ENCODE data around the gene ANAPC16. TPM values are rescaled to one million over a fixed set of nuclear protein-coding genes. Genes with fewer than 3 reads are reported as not detected.

The ANAPC16 gene
- total and polyA plus RNA-seq, 2 of the 4 experiments (the other 2 are of a cell fraction): 25.2 to 26.3 TPM

GRCh38 chr10:72265990-72266865, 50.4 kb downstream of the ANAPC16 start:
- POLR2A ChIA-PET (ENCODE audit: unreplicated experiment): no interaction called here
- H3K18ac ChIP-seq (ENCODE audit: low read depth, low read length): no peak overlapping the region
- H3K4ac ChIP-seq (ENCODE audit: low read depth, low read length): peak overlapping the region; percentile 47; the same call in 1 of the 2 replicates
- no peak overlapping the region for H4K8ac ChIP-seq (ENCODE audit: low read depth in 2 of 2, low read length in 2 of 2)
- intact Hi-C loops (cut with micrococcal nuclease) (no loop called here), dilution Hi-C loops (cut with HindIII; ENCODE audit: low sequenced_read_pairs, unreplicated experiment) (no loop called here), in situ Hi-C loops (cut with MboI; ENCODE audit: low sequenced_read_pairs) (no loop called here)
- H3K36me3 ChIP-seq (ENCODE audit: control insufficient read depth, insufficient read depth, low read length): no peaks in the 10 kb centered on the region
- no peaks in the 10 kb centered on the region for H3K9me3 ChIP-seq (ENCODE audit: control insufficient read depth, insufficient read depth, low read length)
- no peak overlapping the region for H2BK15ac ChIP-seq (ENCODE audit: low read depth, low read length)
- H2BK5ac ChIP-seq (ENCODE audit: low read depth, low read length, poor library complexity, severe bottlenecking): no peak overlapping the region
- peak overlapping the region; percentile 41; the same call in 1 of the 2 replicates for H2BK120ac ChIP-seq (ENCODE audit: low read depth, low read length)
- no peak overlapping the region for H3K14ac ChIP-seq (replicated peaks; ENCODE audit: low read depth, low read length)
- 97% methylated on average over 4 of the region's 11 CpGs; no CpG with 5 or more reads in 1 of the 2 experiments for WGBS, 2 experiments (ENCODE audit: extremely low coverage in 2 of 2, insufficient read length in 1 of 2)
- no peaks in the 10 kb centered on the region for H4K20me1 ChIP-seq (ENCODE audit: insufficient read depth, low read length)
- H3K9me1 ChIP-seq (ENCODE audit: insufficient read depth, low read length): peaks cover 16% of the 10 kb centered on the region
- BruUV-seq (replicated peaks): no TSS peak
- DNase-seq (no peak), ATAC-seq (ENCODE audit: low read depth) (no peak)
- peak overlapping the region; percentile 60; the same call in 1 of the 2 replicates for H4K91ac ChIP-seq (ENCODE audit: insufficient read depth, low read depth, low read length)
- peak overlapping the region; percentile 70; the same call in 1 of the 2 replicates for H2AK5ac ChIP-seq (ENCODE audit: low read depth, low read length)
- H3K27ac ChIP-seq (ENCODE audit: insufficient read depth, low read length): no peak overlapping the region
- H3K56ac ChIP-seq (ENCODE audit: extremely low read depth, insufficient read depth, low read length): no peak overlapping the region
- H2AK9ac ChIP-seq (replicated peaks; ENCODE audit: low read depth, low read length, poor library complexity): no peak overlapping the region
- no peak overlapping the region for H3K4me3 ChIP-seq (ENCODE audit: insufficient read depth, low read depth, low read length)
- H2AFZ ChIP-seq (replicated peaks; ENCODE audit: low read length, poor library complexity): no peak overlapping the region
- H3K27me3 ChIP-seq (ENCODE audit: control insufficient read depth, insufficient read depth, low read length): no peaks in the 10 kb centered on the region
- H2BK20ac ChIP-seq (ENCODE audit: low read depth, low read length): no peak overlapping the region
- no peak overlapping the region for H3K4me2 ChIP-seq (ENCODE audit: low read depth, low read length)
- H3K79me1 ChIP-seq (ENCODE audit: low read depth in 1 of 2, low read length in 2 of 2): no peaks in the 10 kb centered on the region
- H3K9ac ChIP-seq (ENCODE audit: low read depth, low read length): no peak overlapping the region
- no peak overlapping the region for H4K5ac ChIP-seq (ENCODE audit: low read depth, low read length)
- CTCF ChIA-PET: no interaction called here
- H3K23ac ChIP-seq (ENCODE audit: low read depth, low read length): no peak overlapping the region
- H3K4me1 ChIP-seq (ENCODE audit: control insufficient read depth, insufficient read depth, low read length): peaks cover 7% of the 10 kb centered on the region
- no peak for TF ChIP-seq NFE2L2 (IDR thresholded peaks at IDR 0.05; ENCODE audit: low read depth, low read length)
- TF ChIP-seq POLR2A (IDR thresholded peaks at IDR 0.05; ENCODE audit: low read depth, low read length): no peak
- no peak for TF ChIP-seq ELK1 (IDR thresholded peaks at IDR 0.05; ENCODE audit: borderline replicate concordance, low read depth, low read length)
- no peak for TF ChIP-seq BHLHE40 (IDR thresholded peaks at IDR 0.05; ENCODE audit: low read depth, low read length)
- TF ChIP-seq RFX5 (IDR thresholded peaks at IDR 0.05; ENCODE audit: low read depth, low read length): no peak
- TF ChIP-seq MXI1 (IDR thresholded peaks at IDR 0.05; ENCODE audit: borderline replicate concordance, low read depth, low read length): no peak
- TF ChIP-seq CEBPB (IDR thresholded peaks at IDR 0.05; ENCODE audit: low read depth, low read length): no peak
- no peak for TF ChIP-seq USF2 (IDR thresholded peaks at IDR 0.05; ENCODE audit: low read depth, low read length)
- no peak for TF ChIP-seq RAD21 (IDR thresholded peaks at IDR 0.05; ENCODE audit: low read length)
- no peak for TF ChIP-seq MAFK (IDR thresholded peaks at IDR 0.05; ENCODE audit: low read depth, low read length)
- TF ChIP-seq SMC3 (IDR thresholded peaks at IDR 0.05; ENCODE audit: low read depth, low read length): no peak
- no peak for TF ChIP-seq FOS (IDR thresholded peaks at IDR 0.05; ENCODE audit: low read depth, low read length)
- TF ChIP-seq MAZ (IDR thresholded peaks at IDR 0.05; ENCODE audit: borderline replicate concordance, low read depth, low read length): no peak
- TF ChIP-seq RCOR1 (IDR thresholded peaks at IDR 0.05; ENCODE audit: insufficient replicate concordance, low read length): no peak
- no peak for TF ChIP-seq CHD1 (IDR thresholded peaks at IDR 0.05; ENCODE audit: low read depth, low read length)
